AG04450 (cell line): ENCODE data around the gene LTO1. TPM values are rescaled to one million over a fixed set of nuclear protein-coding genes. Genes with fewer than 3 reads are reported as not detected.

Experiments used
- CTCF ChIA-PET: fragments of 300-600, 350-600 bp; formaldehyde crosslinking; extraction: SDS; loops from one replicate; lab custom pipeline; 2022; ENCODE audit warnings: antibody characterized with exemption, inconsistent platforms; lab: Charles Lee
- POLR2A ChIA-PET: fragments of 350-600 bp; formaldehyde crosslinking; extraction: SDS; loops from one replicate; lab custom pipeline; 2021; ENCODE audit warnings: antibody characterized with exemption, inconsistent platforms; lab: Yijun Ruan, JAX
- DNase-seq: peaks from one replicate; pipeline ENCODE4 v3.0.0-alpha.2; 2011; ENCODE audit warnings: low read depth, low spot score
- H3K27ac ChIP-seq: one replicate; pipeline ENCODE4 v1.5.1; 2012; ENCODE audit warnings: low read depth, low read length, control low read depth
- H3K27me3 ChIP-seq: one replicate; pipeline ENCODE4 v1.6.0; 2012; ENCODE audit warnings: low read length; ENCODE audit not compliant: control insufficient read depth, insufficient read depth
- H3K4me3 ChIP-seq: 2 replicates; pipeline ENCODE4 v1.5.1; 2011; ENCODE audit warnings: mild to moderate bottlenecking, low read depth, low read length, control low read depth
- H3K9me3 ChIP-seq: 2 replicates; pipeline ENCODE4 v1.5.1; 2012; ENCODE audit warnings: low read length; ENCODE audit not compliant: control insufficient read depth, insufficient read depth
- polyA plus RNA-seq: library from polyadenylated mRNA; depleted of rRNA; stranded (reverse); fragments of >200 nt; gene quantifications from 2 replicates; pipeline ENCODE4 v1.2.3, GENCODE V29; 2011
- TF ChIP-seq, protein P1 (sequence below): IDR thresholded peaks from 2 replicates; pipeline ENCODE4 v1.5.1; 2011; ENCODE audit warnings: low read depth, low read length, control low read depth, inconsistent platforms

LTO1 gene
- polyA plus RNA-seq, 1 experiment, result 18.3 TPM

GRCh38 chr11:69702769-69703452 is 27.8 kb upstream of the LTO1 start:
- ChIA-PET CTCF (interaction anchor here (1.0 kb wide), 1 partner anchor 115 kb away, joined by 3 read pairs; no protein-coding TSS in a partner anchor), POLR2A (no interaction called here)
- no peak for DNase-seq
- no peaks in the 10 kb centered on the region; the same call in 1 of the 2 replicates for H3K9me3 ChIP-seq
- no peak overlapping the region for H3K4me3 ChIP-seq
- H3K27ac ChIP-seq, result no peak overlapping the region
- peaks cover 62% of the 10 kb centered on the region for H3K27me3 ChIP-seq
- TF ChIP-seq, protein P1, sequence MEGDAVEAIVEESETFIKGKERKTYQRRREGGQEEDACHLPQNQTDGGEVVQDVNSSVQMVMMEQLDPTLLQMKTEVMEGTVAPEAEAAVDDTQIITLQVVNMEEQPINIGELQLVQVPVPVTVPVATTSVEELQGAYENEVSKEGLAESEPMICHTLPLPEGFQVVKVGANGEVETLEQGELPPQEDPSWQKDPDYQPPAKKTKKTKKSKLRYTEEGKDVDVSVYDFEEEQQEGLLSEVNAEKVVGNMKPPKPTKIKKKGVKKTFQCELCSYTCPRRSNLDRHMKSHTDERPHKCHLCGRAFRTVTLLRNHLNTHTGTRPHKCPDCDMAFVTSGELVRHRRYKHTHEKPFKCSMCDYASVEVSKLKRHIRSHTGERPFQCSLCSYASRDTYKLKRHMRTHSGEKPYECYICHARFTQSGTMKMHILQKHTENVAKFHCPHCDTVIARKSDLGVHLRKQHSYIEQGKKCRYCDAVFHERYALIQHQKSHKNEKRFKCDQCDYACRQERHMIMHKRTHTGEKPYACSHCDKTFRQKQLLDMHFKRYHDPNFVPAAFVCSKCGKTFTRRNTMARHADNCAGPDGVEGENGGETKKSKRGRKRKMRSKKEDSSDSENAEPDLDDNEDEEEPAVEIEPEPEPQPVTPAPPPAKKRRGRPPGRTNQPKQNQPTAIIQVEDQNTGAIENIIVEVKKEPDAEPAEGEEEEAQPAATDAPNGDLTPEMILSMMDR, result no peak

GRCh38 chr11:69702239-69702691 is 27.1 kb upstream of the LTO1 start:
- Histone ChIP-seq H3K27me3 (peaks cover 65% of the 10 kb centered on the region), H3K9me3 (no peaks in the 10 kb centered on the region; the same call in 1 of the 2 replicates), H3K27ac (no peak overlapping the region), H3K4me3 (no peak overlapping the region)
- ChIA-PET POLR2A (no interaction called here), CTCF (no interaction called here)
- DNase-seq, result no peak
- TF ChIP-seq, protein P1, result no peak

DNA sequence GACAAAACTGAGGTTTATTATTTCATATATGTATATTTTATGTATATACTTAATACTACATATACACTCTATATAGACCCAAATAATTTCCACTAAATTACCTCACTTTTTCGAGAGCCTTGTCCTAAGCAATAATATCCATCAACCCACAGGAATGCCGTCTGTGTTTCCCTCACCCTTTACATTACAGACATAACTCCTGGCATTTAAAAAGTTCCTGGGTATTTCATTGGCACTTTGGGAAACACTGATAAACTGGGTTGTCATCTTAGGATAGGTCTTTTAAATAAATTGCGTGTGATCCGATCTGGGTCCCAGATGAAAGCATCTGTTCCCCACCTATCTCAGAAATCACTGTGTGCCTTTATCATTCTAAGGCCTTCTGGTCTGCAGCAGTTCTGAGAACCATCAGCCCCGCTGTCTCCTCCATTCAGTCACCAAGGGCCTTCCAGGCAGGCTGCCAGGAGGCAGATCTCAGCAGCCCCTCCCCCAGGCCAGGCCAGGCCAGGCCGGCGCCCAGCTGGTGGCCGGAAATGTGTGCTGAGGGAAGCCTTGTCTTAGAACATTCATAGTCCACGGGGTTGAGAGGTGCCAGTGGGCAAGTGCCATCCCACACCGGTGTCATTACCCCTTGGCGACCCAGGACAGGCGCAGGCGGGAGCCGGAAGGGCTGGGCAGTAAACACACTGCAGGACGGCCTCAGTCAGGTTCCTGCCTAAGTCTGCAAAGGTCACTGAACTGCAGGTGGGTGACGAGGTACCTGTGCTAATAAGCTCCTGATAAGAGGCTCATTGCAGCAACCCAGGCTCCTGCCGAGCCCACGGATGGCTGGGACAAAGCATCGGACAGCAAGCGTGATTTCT is 25.4 kb upstream of the LTO1 start:
- H3K27me3 ChIP-seq, result peaks cover 56% of the 10 kb centered on the region
- H3K4me3 ChIP-seq, result no peak overlapping the region
- DNase-seq, result no peak

GRCh38 chr11:69699213-69699612 is 24.1 kb upstream of the LTO1 start:
- TF ChIP-seq, protein P1, result no peak
- POLR2A ChIA-PET, result no interaction called here
- H3K9me3 ChIP-seq, result no peaks in the 10 kb centered on the region; the same call in 1 of the 2 replicates
- H3K27ac ChIP-seq, result no peak overlapping the region
- DNase-seq, result no peak
- CTCF ChIA-PET, result no interaction called here
- H3K27me3 ChIP-seq, result peaks cover 54% of the 10 kb centered on the region
- no peak overlapping the region for H3K4me3 ChIP-seq

More for the DNA sequence above, 25.4 kb upstream of the LTO1 start:
- TF ChIP-seq, protein P1, result 0 out of 2 replicates have a peak, but pooled peaks have one; percentile 1
- ChIA-PET CTCF (no interaction called here), POLR2A (no interaction called here)
- no peak overlapping the region for H3K27ac ChIP-seq
- no peaks in the 10 kb centered on the region; the same call in 1 of the 2 replicates for H3K9me3 ChIP-seq

DNA sequence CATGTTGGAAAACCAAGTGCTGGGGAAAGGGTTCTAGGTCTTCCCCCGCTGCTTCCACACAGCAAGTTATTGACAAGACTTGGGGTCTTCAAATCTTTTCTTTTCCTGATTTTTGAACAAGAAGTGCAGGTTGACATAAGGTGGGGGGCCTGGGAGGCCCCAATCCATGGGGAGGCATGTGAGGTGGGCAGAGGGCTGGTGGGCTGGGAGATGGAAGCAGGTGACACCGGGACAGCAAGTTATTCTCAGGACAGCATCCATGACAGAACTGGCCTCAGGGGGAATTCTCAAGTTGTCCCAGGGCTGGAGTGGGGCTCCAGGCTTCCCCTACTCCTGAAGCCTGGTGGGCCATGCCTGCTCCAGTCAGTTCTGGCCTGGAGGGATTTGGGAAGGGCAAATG is 23.2 kb upstream of the LTO1 start:
- TF ChIP-seq, protein P1, result no peak
- CTCF ChIA-PET, result no interaction called here
- Histone ChIP-seq H3K27ac (no peak overlapping the region), H3K27me3 (peaks cover 59% of the 10 kb centered on the region), H3K4me3 (no peak overlapping the region), H3K9me3 (no peaks in the 10 kb centered on the region; the same call in 1 of the 2 replicates)
- no peak for DNase-seq
- POLR2A ChIA-PET, result no interaction called here
